Liver (tissue), 9 donors: ENCODE measurements around the gene CHAMP1. TPM values are rescaled to one million over a fixed set of nuclear protein-coding genes. Genes with fewer than 3 reads are reported as not detected.

Experiments used
- DNase-seq: peaks from one replicate; pipeline ENCODE4 v3.0.0-alpha.2; 2017; ENCODE audit warnings: low spot score
- H3K27ac ChIP-seq, 2 donors: one replicate each; pipeline ENCODE4 v1.7.0; 2013; ENCODE audit warnings: inconsistent platforms in 2 of 2, low read length in 2 of 2, control low read depth in 1 of 2, low read depth in 1 of 2, mild to moderate bottlenecking in 1 of 2
- H3K27me3 ChIP-seq, 4 donors: one replicate each; pipeline versions ENCODE4 v1.6.1 to v1.7.0; 2013; ENCODE audit warnings: low read length in 3 of 4, inconsistent platforms in 1 of 4, mild to moderate bottlenecking in 1 of 4, moderate library complexity in 1 of 4; ENCODE audit not compliant: control insufficient read depth in 4 of 4, insufficient read depth in 4 of 4
- H3K36me3 ChIP-seq, 4 donors: one replicate each; pipeline versions ENCODE4 v1.6.1 to v1.7.0; 2013; ENCODE audit warnings: low read length in 3 of 4, mild to moderate bottlenecking in 3 of 4, low read depth in 1 of 4, moderate library complexity in 1 of 4; ENCODE audit not compliant: control insufficient read depth in 4 of 4, insufficient read depth in 3 of 4
- H3K4me1 ChIP-seq, 4 donors: one replicate each; pipeline versions ENCODE4 v1.6.1 to v1.7.0; 2013; ENCODE audit warnings: low read length in 3 of 4, mild to moderate bottlenecking in 3 of 4, moderate library complexity in 1 of 4; ENCODE audit not compliant: control insufficient read depth in 4 of 4, insufficient read depth in 4 of 4
- H3K4me3 ChIP-seq, 3 donors: one replicate each; pipeline versions ENCODE4 v1.6.1 to v1.7.0; 2013; ENCODE audit warnings: low read length in 3 of 3, control low read depth in 1 of 3, low read depth in 1 of 3, mild to moderate bottlenecking in 1 of 3
- H3K9ac ChIP-seq, 2 donors: one replicate each; pipeline ENCODE4 v1.7.0; 2013; ENCODE audit warnings: low read length in 2 of 2, mild to moderate bottlenecking in 2 of 2, moderate library complexity in 2 of 2, control low read depth in 1 of 2, low read depth in 1 of 2
- H3K9me3 ChIP-seq, 4 donors: one replicate each; pipeline versions ENCODE4 v1.6.1 to v1.7.0; 2013; ENCODE audit warnings: low read length in 3 of 4; ENCODE audit not compliant: control insufficient read depth in 4 of 4
- EGR1 ChIP-seq, 2 donors: IDR thresholded peaks; 2 replicates each; pipeline ENCODE4 v1.6.1; 2016 to 2018; ENCODE audit warnings: antibody characterized with exemption in 2 of 2, low read depth in 2 of 2
- FOXA2 ChIP-seq: IDR thresholded peaks from 2 replicates; pipeline ENCODE4 v1.6.1; 2016; ENCODE audit warnings: antibody characterized with exemption
- HNF4A ChIP-seq, 2 donors: conservative IDR thresholded peaks; 2 replicates each; pipeline ENCODE4 v1.6.1; 2016; ENCODE audit warnings: antibody characterized with exemption in 2 of 2, mild to moderate bottlenecking in 2 of 2
- HNF4G ChIP-seq: IDR thresholded peaks from 2 replicates; pipeline ENCODE4 v1.6.1; 2016; ENCODE audit warnings: antibody characterized with exemption
- NR2F2 ChIP-seq: IDR thresholded peaks from 2 replicates; pipeline ENCODE4 v1.6.1; 2016; ENCODE audit warnings: antibody characterized with exemption
- RAD21 ChIP-seq, 2 donors: IDR thresholded peaks; 2 replicates each; pipeline ENCODE4 v1.6.1; 2016; ENCODE audit warnings: antibody characterized with exemption in 2 of 2, mild to moderate bottlenecking in 2 of 2
- SP1 ChIP-seq: IDR thresholded peaks from 2 replicates; pipeline ENCODE4 v1.6.1; 2018; ENCODE audit warnings: antibody characterized with exemption, mild to moderate bottlenecking
- TAF1 ChIP-seq: conservative IDR thresholded peaks from 2 replicates; pipeline ENCODE4 v1.6.1; 2016; ENCODE audit warnings: antibody characterized with exemption, mild to moderate bottlenecking
- WGBS: extraction: QIAGEN DNeasy Blood & Tissue Kit; methylation state at CpG from one replicate; pipeline ENCODE4 v1.1.7; 2013; 5-methylcytosine and 5-hydroxymethylcytosine counted together
- polyA plus RNA-seq, 2 donors: library from polyadenylated mRNA; stranded (reverse) in 1 of 2; unstranded in 1 of 2; fragments of 200-250 nt in 1 of 2; fragments of >200 nt in 1 of 2; fragmentation: Nextera tagmentation in 1 of 2; extraction: Ambion mirVana in 1 of 2; gene quantifications; one replicate each; pipeline versions ENCODE4 v1.2.1 to v1.2.3, GENCODE V29; 2013 to 2015
- total RNA-seq, 2 donors: library from RNA; depleted of rRNA; stranded (reverse); fragments of >200 nt; gene quantifications; one replicate each; pipeline ENCODE4 v1.2.3, GENCODE V29; 2014
- TF ChIP-seq, protein P1 (sequence below): IDR thresholded peaks from 2 replicates; pipeline ENCODE4 v1.6.1; 2016; ENCODE audit warnings: antibody characterized with exemption
- TF ChIP-seq, protein P2 (sequence below): IDR thresholded peaks from 2 replicates; pipeline ENCODE4 v1.6.1; 2016; ENCODE audit warnings: antibody characterized with exemption
- donor health status: healthy.
- donor health status: healthy.
- donor health status: healthy.
- donor health status: healthy.
- donor health status: healthy.

CHAMP1 gene
- total and polyA plus RNA-seq, 4 donors: 6.2 to 15.1 (median 7.8) TPM

- TF ChIP-seq SP1 (no peak), NR2F2 (no peak), EGR1 (IDR thresholded peaks at IDR 0.05; ENCODE audit: low read depth in 2 of 2) (no peak)
These were observed 45.0 kb upstream of the CHAMP1 start (continued) for GRCh38 chr13:114269281-114269770.

GRCh38 chr13:114272977-114273376 is 41.3 kb upstream of the CHAMP1 start:
- Histone ChIP-seq H3K27me3 (no peaks in the 10 kb centered on the region), H3K4me1 (no peaks in the 10 kb centered on the region), H3K9ac (no peak overlapping the region), H3K9me3 (no peaks in the 10 kb centered on the region), H3K36me3 (peaks cover 4 to 38% (median 31%) of the 10 kb centered on the region in 4 donors), H3K4me3 (no peak overlapping the region), H3K27ac (no peak overlapping the region)
- WGBS: 59% methylated on average over 2 of the region's 2 CpGs
- no peak for TF ChIP-seq TAF1
- TF ChIP-seq FOXA2: no peak
- TF ChIP-seq, protein P1, sequence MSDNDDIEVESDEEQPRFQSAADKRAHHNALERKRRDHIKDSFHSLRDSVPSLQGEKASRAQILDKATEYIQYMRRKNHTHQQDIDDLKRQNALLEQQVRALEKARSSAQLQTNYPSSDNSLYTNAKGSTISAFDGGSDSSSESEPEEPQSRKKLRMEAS: no peak
- no peak for DNase-seq

DNA sequence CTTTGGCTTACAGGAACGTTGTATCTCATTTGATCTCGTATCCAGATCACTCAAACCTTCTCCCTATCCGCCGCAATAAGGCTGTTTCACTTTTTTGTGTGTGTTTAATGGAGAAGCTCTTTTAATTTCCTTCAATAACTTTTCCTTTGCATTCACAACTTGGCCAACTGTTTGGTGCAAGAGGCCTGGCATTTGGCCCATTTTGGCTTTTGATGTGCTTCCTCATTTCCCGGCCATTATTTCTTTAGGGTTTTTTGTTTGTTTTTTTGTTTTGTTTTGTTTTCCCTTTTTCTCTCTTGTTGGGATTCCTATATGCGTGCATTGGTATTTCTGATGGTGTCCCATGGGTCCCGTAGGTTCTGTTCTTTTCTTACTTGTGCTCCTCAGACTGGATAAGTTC is 39.0 kb upstream of the CHAMP1 start:
- DNase-seq: no peak
- H3K27ac ChIP-seq: no peak overlapping the region

GRCh38 chr13:114279146-114279545 is 35.2 kb upstream of the CHAMP1 start:
- H3K4me3 ChIP-seq: no peak overlapping the region
- no peak overlapping the region for H3K9ac ChIP-seq
- H3K4me1 ChIP-seq: peaks cover 3 to 18% (median 12%) of the 10 kb centered on the region in 4 donors
- no peak overlapping the region for H3K27ac ChIP-seq
- no peaks in the 10 kb centered on the region for H3K27me3 ChIP-seq
- TF ChIP-seq EGR1 (IDR thresholded peaks at IDR 0.05; ENCODE audit: low read depth in 2 of 2) (no peak), HNF4A (conservative IDR thresholded peaks at IDR 0.05) (no peak)
- H3K36me3 ChIP-seq: peaks cover 0 to 3% (median 0%) of the 10 kb centered on the region in 4 donors
- no peaks in the 10 kb centered on the region for H3K9me3 ChIP-seq
- no peak for DNase-seq
- 82% methylated on average over 4 of the region's 4 CpGs for WGBS

More for the DNA sequence above, 39.0 kb upstream of the CHAMP1 start:
- H3K27me3 ChIP-seq: no peaks in the 10 kb centered on the region
- peaks cover 2 to 19% (median 15%) of the 10 kb centered on the region in 4 donors for H3K36me3 ChIP-seq
- no peaks in the 10 kb centered on the region for H3K9me3 ChIP-seq
- TF ChIP-seq, protein P2, sequence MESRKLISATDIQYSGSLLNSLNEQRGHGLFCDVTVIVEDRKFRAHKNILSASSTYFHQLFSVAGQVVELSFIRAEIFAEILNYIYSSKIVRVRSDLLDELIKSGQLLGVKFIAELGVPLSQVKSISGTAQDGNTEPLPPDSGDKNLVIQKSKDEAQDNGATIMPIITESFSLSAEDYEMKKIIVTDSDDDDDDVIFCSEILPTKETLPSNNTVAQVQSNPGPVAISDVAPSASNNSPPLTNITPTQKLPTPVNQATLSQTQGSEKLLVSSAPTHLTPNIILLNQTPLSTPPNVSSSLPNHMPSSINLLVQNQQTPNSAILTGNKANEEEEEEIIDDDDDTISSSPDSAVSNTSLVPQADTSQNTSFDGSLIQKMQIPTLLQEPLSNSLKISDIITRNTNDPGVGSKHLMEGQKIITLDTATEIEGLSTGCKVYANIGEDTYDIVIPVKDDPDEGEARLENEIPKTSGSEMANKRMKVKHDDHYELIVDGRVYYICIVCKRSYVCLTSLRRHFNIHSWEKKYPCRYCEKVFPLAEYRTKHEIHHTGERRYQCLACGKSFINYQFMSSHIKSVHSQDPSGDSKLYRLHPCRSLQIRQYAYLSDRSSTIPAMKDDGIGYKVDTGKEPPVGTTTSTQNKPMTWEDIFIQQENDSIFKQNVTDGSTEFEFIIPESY: no peak
- TF ChIP-seq HNF4G (no peak), RAD21 (IDR thresholded peaks at IDR 0.05) (no peak)
- H3K4me3 ChIP-seq: no peak overlapping the region
- H3K4me1 ChIP-seq: peaks cover 0 to 3% (median 2%) of the 10 kb centered on the region in 4 donors
- WGBS: 91% methylated on average over 7 of the region's 7 CpGs
- H3K9ac ChIP-seq: no peak overlapping the region
